MM.1S (cell line): Measurements from ENCODE around the gene ZEB2.

Experiments used
- DNase-seq: peaks from one replicate; pipeline ENCODE4 v3.0.0-alpha.2; 2015
- H2AFZ ChIP-seq: fragments of 300-600 bp; sonication (generic); 2 replicates; pipeline ENCODE4 v1.6.0; 2016; ENCODE audit warnings: antibody characterized with exemption, low read length
- H3F3A ChIP-seq: fragments of 300-600 bp; sonication (generic); 2 replicates; pipeline ENCODE4 v1.6.1; 2016; ENCODE audit warnings: mild to moderate bottlenecking, antibody characterized with exemption, low read length, moderate library complexity, mixed read lengths; ENCODE audit not compliant: insufficient read depth
- H3K27ac ChIP-seq: fragments of 300-600 bp; sonication (generic); 2 replicates; pipeline ENCODE4 v1.5.1; 2016; ENCODE audit warnings: mild to moderate bottlenecking, low read length
- H3K27me3 ChIP-seq: fragments of 300-600 bp; sonication (generic); replicated peaks from 2 replicates; pipeline ENCODE4 v1.6.0; 2016; ENCODE audit warnings: low read length; ENCODE audit not compliant: insufficient read depth
- H3K36me3 ChIP-seq: fragments of 300-600 bp; sonication (generic); replicated peaks from 2 replicates; pipeline ENCODE4 v1.6.1; 2016; ENCODE audit warnings: mild to moderate bottlenecking, low read length, mixed read lengths; ENCODE audit not compliant: insufficient read depth
- H3K4me1 ChIP-seq: fragments of 300-600 bp; sonication (generic); 2 replicates; pipeline ENCODE4 v1.6.1; 2016; ENCODE audit warnings: low read length, mixed read lengths
- H3K4me2 ChIP-seq: fragments of 300-600 bp; sonication (generic); 2 replicates; pipeline ENCODE4 v1.6.0; 2016; ENCODE audit warnings: low read depth, low read length
- H3K4me3 ChIP-seq: fragments of 300-600 bp; sonication (generic); 2 replicates; pipeline ENCODE4 v1.5.1; 2016; ENCODE audit warnings: low read length, mixed read lengths
- H3K79me2 ChIP-seq: fragments of 300-600 bp; sonication (generic); 2 replicates; pipeline ENCODE4 v1.6.1; 2016; ENCODE audit warnings: mixed run types, low read length, mixed read lengths
- H3K9ac ChIP-seq: fragments of 300-600 bp; sonication (generic); 2 replicates; pipeline ENCODE4 v1.6.1; 2016; ENCODE audit warnings: low read length, mixed read lengths
- H3K9me2 ChIP-seq: fragments of 300-600 bp; sonication (generic); replicated peaks from 2 replicates; pipeline ENCODE4 v1.6.1; 2016; ENCODE audit warnings: mild to moderate bottlenecking, low read length, mixed read lengths; ENCODE audit not compliant: insufficient read depth
- H3K9me3 ChIP-seq: fragments of 300-600 bp; sonication (generic); replicated peaks from 2 replicates; pipeline ENCODE4 v1.6.1; 2016; ENCODE audit warnings: mild to moderate bottlenecking, low read length, mixed read lengths; ENCODE audit not compliant: insufficient read depth
- H4K20me1 ChIP-seq: fragments of 300-600 bp; sonication (generic); 2 replicates; pipeline ENCODE4 v1.6.1; 2016; ENCODE audit warnings: mild to moderate bottlenecking, low read length, moderate library complexity, mixed read lengths; ENCODE audit not compliant: insufficient read depth
- CTCF ChIP-seq: fragments of 300-600 bp; sonication (generic); IDR thresholded peaks from 2 replicates; pipeline ENCODE4 v1.5.1; 2016; ENCODE audit warnings: antibody characterized with exemption, low read length, mixed read lengths
- EZH2 ChIP-seq: fragments of 300-600 bp; sonication (generic); optimal IDR thresholded peaks from 2 replicates; pipeline ENCODE3; 2017; ENCODE audit warnings: low read depth, mild to moderate bottlenecking, antibody characterized with exemption, low read length, mixed read lengths
- EZH2phosphoT487 ChIP-seq: fragments of 300-600 bp; sonication (generic); IDR thresholded peaks from 2 replicates; pipeline ENCODE4 v1.6.1; 2018; ENCODE audit warnings: antibody characterized with exemption, low read length

ZEB2 gene

GRCh38 chr2:144475044-144475443 is 44.9 kb downstream of the ZEB2 start:
- H2AFZ ChIP-seq: no peak overlapping the region
- no peaks in the 10 kb centered on the region for H4K20me1 ChIP-seq
- no peaks in the 10 kb centered on the region for H3K27me3 ChIP-seq
- H3K27ac ChIP-seq: no peak overlapping the region
- no peak overlapping the region for H3K9ac ChIP-seq
- H3K4me1 ChIP-seq: no peaks in the 10 kb centered on the region
- no peak for DNase-seq
- no peak overlapping the region for H3K4me3 ChIP-seq
- H3K9me3 ChIP-seq: no peaks in the 10 kb centered on the region
- no peaks in the 10 kb centered on the region for H3K79me2 ChIP-seq
- H3F3A ChIP-seq: no peaks in the 10 kb centered on the region
- TF ChIP-seq EZH2phosphoT487 (no peak), EZH2 (no peak), CTCF (no peak)
- no peaks in the 10 kb centered on the region for H3K9me2 ChIP-seq
- H3K4me2 ChIP-seq: no peak overlapping the region
- no peaks in the 10 kb centered on the region for H3K36me3 ChIP-seq

- no peaks in the 10 kb centered on the region for H3K36me3 ChIP-seq
- no peaks in the 10 kb centered on the region for H3K9me3 ChIP-seq
- H3K4me3 ChIP-seq: no peak overlapping the region
- no peak overlapping the region for H3K27ac ChIP-seq
- no peaks in the 10 kb centered on the region for H3K9me2 ChIP-seq
- no peak overlapping the region for H2AFZ ChIP-seq
- no peak overlapping the region for H3K9ac ChIP-seq
- H3K4me2 ChIP-seq: no peak overlapping the region
- H4K20me1 ChIP-seq: no peaks in the 10 kb centered on the region
- TF ChIP-seq EZH2phosphoT487 (no peak), EZH2 (no peak), CTCF (no peak)
- no peaks in the 10 kb centered on the region for H3F3A ChIP-seq
- no peak for DNase-seq
- no peaks in the 10 kb centered on the region for H3K4me1 ChIP-seq
- H3K27me3 ChIP-seq: no peaks in the 10 kb centered on the region
- no peaks in the 10 kb centered on the region for H3K79me2 ChIP-seq
Measured at GRCh38 chr2:144474017-144474416, 45.9 kb downstream of the ZEB2 start.

GRCh38 chr2:144472911-144473310 is 47.0 kb downstream of the ZEB2 start:
- DNase-seq: no peak
- H3F3A ChIP-seq: no peaks in the 10 kb centered on the region
- H3K4me2 ChIP-seq: no peak overlapping the region
- H3K9me2 ChIP-seq: no peaks in the 10 kb centered on the region
- no peak overlapping the region for H3K9ac ChIP-seq
- TF ChIP-seq EZH2: no peak
- TF ChIP-seq CTCF: no peak
- no peak for TF ChIP-seq EZH2phosphoT487
- H3K79me2 ChIP-seq: no peaks in the 10 kb centered on the region
- H3K27ac ChIP-seq: no peak overlapping the region
- H3K4me3 ChIP-seq: no peak overlapping the region
- no peaks in the 10 kb centered on the region for H4K20me1 ChIP-seq
- no peaks in the 10 kb centered on the region for H3K4me1 ChIP-seq
- no peaks in the 10 kb centered on the region for H3K27me3 ChIP-seq
- no peaks in the 10 kb centered on the region for H3K36me3 ChIP-seq
- no peaks in the 10 kb centered on the region for H3K9me3 ChIP-seq
- no peak overlapping the region for H2AFZ ChIP-seq

GRCh38 chr2:144472046-144472412 is 47.9 kb downstream of the ZEB2 start:
- Histone ChIP-seq H3K36me3 (no peaks in the 10 kb centered on the region), H3K79me2 (no peaks in the 10 kb centered on the region), H3K9me2 (no peaks in the 10 kb centered on the region), H4K20me1 (no peaks in the 10 kb centered on the region), H3K4me2 (no peak overlapping the region), H2AFZ (no peak overlapping the region), H3K9me3 (no peaks in the 10 kb centered on the region), H3K4me3 (no peak overlapping the region), H3K27me3 (no peaks in the 10 kb centered on the region), H3K4me1 (no peaks in the 10 kb centered on the region), H3K9ac (no peak overlapping the region), H3F3A (no peaks in the 10 kb centered on the region), H3K27ac (no peak overlapping the region)
- no peak for DNase-seq
- TF ChIP-seq CTCF (no peak), EZH2phosphoT487 (no peak), EZH2 (no peak)
